SK-N-SH (cell line): ENCODE measurements around the gene PNO1.

Experiments used
- EP300 ChIP-seq, 2 experiments: IDR thresholded peaks; 2 replicates each; pipeline versions ENCODE4 v1.4.0 to v1.6.1; 2012; ENCODE audit warnings: borderline replicate concordance in 1 of 2, low read depth in 1 of 2, low read length in 1 of 2
- USF2 ChIP-seq: fragments of 150-350 bp; IDR thresholded peaks from 2 replicates; pipeline ENCODE4 v1.6.1; 2017; ENCODE audit warnings: antibody characterized with exemption, low read length, low read depth, borderline replicate concordance
- TF ChIP-seq, protein P1 (sequence below): IDR thresholded peaks from 2 replicates; pipeline ENCODE4 v1.4.0; 2012; ENCODE audit warnings: low read depth, borderline replicate concordance

- TF ChIP-seq, protein P1, sequence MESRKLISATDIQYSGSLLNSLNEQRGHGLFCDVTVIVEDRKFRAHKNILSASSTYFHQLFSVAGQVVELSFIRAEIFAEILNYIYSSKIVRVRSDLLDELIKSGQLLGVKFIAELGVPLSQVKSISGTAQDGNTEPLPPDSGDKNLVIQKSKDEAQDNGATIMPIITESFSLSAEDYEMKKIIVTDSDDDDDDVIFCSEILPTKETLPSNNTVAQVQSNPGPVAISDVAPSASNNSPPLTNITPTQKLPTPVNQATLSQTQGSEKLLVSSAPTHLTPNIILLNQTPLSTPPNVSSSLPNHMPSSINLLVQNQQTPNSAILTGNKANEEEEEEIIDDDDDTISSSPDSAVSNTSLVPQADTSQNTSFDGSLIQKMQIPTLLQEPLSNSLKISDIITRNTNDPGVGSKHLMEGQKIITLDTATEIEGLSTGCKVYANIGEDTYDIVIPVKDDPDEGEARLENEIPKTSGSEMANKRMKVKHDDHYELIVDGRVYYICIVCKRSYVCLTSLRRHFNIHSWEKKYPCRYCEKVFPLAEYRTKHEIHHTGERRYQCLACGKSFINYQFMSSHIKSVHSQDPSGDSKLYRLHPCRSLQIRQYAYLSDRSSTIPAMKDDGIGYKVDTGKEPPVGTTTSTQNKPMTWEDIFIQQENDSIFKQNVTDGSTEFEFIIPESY: no peak
- TF ChIP-seq USF2 (no peak), EP300 (IDR thresholded peaks at IDR 0.05; ENCODE audit: borderline replicate concordance in 1 of 2, low read depth in 1 of 2, low read length in 1 of 2) (no peak)
These were observed 19.0 kb downstream of the PNO1 start for GRCh38 chr2:68176657-68177056.
